ENCODE results near the gene CDH15.
"Not testable (repeated sequence)": the region's sequence is repeated elsewhere in the genome, so short reads cannot be mapped to it uniquely, and the experiment has no call there.

The CDH15 gene

GRCh38 chr16:89241187-89242007, 69.8 kb downstream of the CDH15 start:
- in situ Hi-C loops (cut with HindIII; ENCODE audit: low pct_unique_long_range_greater_than_20kb, low sequenced_read_pairs), result no loop called here
- TF ChIP-seq JUND (IDR thresholded peaks at IDR 0.05; ENCODE audit: low read depth), result no peak
- DNase-seq (ENCODE audit: low read depth in 1 of 2, low spot score in 1 of 2), result peak; percentile 78 to 82

DNA sequence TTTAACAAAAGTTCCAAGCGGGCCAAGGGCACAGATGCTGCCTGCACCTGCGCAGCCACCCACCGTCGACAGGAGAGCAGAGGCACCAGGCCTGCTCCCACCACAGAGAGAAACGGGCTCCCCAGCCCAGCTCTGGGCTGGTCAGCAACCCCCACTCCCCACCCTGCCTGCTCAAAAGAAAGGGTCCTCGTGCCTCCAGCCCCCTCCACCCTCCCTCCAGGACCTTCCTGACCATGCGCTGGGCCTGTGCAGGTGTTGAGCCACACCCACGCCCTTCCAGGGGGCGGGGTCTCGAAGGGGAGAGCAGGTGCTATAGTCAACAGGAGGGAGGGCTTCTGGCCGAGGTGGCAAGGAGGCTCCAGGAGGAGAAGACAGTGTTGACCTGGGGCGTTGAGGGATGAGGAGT, 71.2 kb downstream of the CDH15 start:
- DNase-seq (ENCODE audit: low read depth in 1 of 2, low spot score in 1 of 2), result no peak
- TF ChIP-seq JUND (IDR thresholded peaks at IDR 0.05; ENCODE audit: low read depth), result no peak
- in situ Hi-C loops (cut with HindIII; ENCODE audit: low pct_unique_long_range_greater_than_20kb, low sequenced_read_pairs), result no loop called here

GRCh38 chr16:89243664-89244063, 72.1 kb downstream of the CDH15 start:
- TF ChIP-seq JUND (IDR thresholded peaks at IDR 0.05; ENCODE audit: low read depth), result no peak
- in situ Hi-C loops (cut with HindIII; ENCODE audit: low pct_unique_long_range_greater_than_20kb, low sequenced_read_pairs), result no loop called here
- DNase-seq (ENCODE audit: low read depth in 1 of 2, low spot score in 1 of 2), result no peak

- DNase-seq (ENCODE audit: low read depth in 1 of 2, low spot score in 1 of 2); in situ Hi-C loops (cut with HindIII; ENCODE audit: low pct_unique_long_range_greater_than_20kb, low sequenced_read_pairs): not testable (repeated sequence)
Measured at GRCh38 chr16:89244264-89244663, 72.7 kb downstream of the CDH15 start.

- DNase-seq (ENCODE audit: low read depth in 1 of 2, low spot score in 1 of 2), result no peak
- in situ Hi-C loops (cut with HindIII; ENCODE audit: low pct_unique_long_range_greater_than_20kb, low sequenced_read_pairs), result no loop called here
- no peak for TF ChIP-seq JUND (IDR thresholded peaks at IDR 0.05; ENCODE audit: low read depth)
Measured at GRCh38 chr16:89244754-89245153, 73.2 kb downstream of the CDH15 start.

Measured in T47D (cell line).